ENCODE results near the gene SNAI1. TPM values are rescaled to one million over a fixed set of nuclear protein-coding genes. Genes with fewer than 3 reads are reported as not detected.
"Not testable (repeated sequence)": the region's sequence is repeated elsewhere in the genome, so short reads cannot be mapped to it uniquely, and the experiment has no call there.

Gene SNAI1
- total and polyA plus RNA-seq, 2 donors (not counting 1 experiment from before 2014, with no cell fraction given): 0.66 to 1.4 TPM

DNA sequence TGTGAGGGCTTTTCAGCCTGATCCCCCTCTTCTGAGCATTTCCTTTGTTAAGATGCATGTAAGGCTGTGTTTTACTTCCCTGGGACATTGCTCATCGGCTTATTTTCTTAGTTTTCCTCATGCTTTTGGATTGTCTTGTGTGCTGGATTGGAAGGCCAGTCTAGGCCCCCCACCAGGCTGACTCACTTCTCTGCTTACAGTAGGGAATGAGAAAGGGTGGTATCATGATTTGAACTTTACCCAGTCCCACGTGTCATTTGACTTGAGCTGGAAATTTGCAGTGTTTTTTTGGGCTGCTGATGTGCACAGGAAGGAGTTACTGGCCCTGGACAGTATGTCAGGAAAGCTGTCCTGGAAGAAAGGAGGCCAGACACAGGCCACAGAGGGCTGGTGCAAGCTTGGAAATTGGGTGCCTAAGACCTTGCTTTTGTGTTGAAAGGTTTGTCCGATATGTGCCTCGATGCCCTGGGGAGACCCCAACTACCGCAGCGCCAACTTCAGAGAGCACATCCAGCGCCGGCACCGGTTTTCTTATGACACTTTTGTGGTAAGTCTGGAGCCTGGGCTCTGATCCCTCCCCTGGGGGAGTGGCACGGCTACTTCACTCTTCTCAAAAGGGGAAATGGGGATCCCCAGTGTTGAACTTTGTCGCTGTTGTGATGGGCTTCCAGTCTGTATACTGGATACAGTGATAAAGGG lies 33.8 kb upstream of the SNAI1 start:
- Histone ChIP-seq H4K20me1 (ENCODE audit: control insufficient read depth, extremely low read depth, insufficient read depth, low read length) (no peaks in the 10 kb centered on the region), H3K27me3 (ENCODE audit: control insufficient read depth, insufficient read depth, low read length) (no peaks in the 10 kb centered on the region), H2AFZ (ENCODE audit: low read length) (no peak overlapping the region), H3K79me2 (ENCODE audit: control insufficient read depth, insufficient read depth, low read length) (peaks cover 23% of the 10 kb centered on the region), H3K4me3 (replicated peaks in 1 of 4; ENCODE audit: control extremely low read depth in 1 of 4, insufficient read depth in 1 of 4, low read depth in 3 of 4, low read length in 4 of 4) (no peak overlapping the region), H3K9me3 (ENCODE audit: control insufficient read depth, insufficient read depth, low read depth, low read length) (no peaks in the 10 kb centered on the region), H3K4me2 (ENCODE audit: extremely low read depth, insufficient read depth, low read length) (peak overlapping the region; percentile 51), H3K4me1 (ENCODE audit: control insufficient read depth, extremely low read depth, insufficient read depth, low read length) (peaks cover 29% of the 10 kb centered on the region), H3K9ac (ENCODE audit: insufficient read depth, low read length) (peak overlapping the region; percentile 37), H3K27ac (ENCODE audit: insufficient read depth, low read length) (peak overlapping the region; percentile 86), H3K36me3 (ENCODE audit: control insufficient read depth, insufficient read depth, low read length) (peaks cover 20% of the 10 kb centered on the region)
- DNase-seq (ENCODE audit: low read depth in 2 of 2): peak; percentile 92 to 98
- TF ChIP-seq EZH2 (IDR thresholded peaks at IDR 0.05; ENCODE audit: low read length, missing control alignments): no peak
- TF ChIP-seq CTCF (conservative IDR thresholded peaks at IDR 0.05 in 1 of 2, IDR thresholded peaks at IDR 0.05 in 1 of 2; ENCODE audit: low read depth in 1 of 2, low read length in 2 of 2): no peak

DNA sequence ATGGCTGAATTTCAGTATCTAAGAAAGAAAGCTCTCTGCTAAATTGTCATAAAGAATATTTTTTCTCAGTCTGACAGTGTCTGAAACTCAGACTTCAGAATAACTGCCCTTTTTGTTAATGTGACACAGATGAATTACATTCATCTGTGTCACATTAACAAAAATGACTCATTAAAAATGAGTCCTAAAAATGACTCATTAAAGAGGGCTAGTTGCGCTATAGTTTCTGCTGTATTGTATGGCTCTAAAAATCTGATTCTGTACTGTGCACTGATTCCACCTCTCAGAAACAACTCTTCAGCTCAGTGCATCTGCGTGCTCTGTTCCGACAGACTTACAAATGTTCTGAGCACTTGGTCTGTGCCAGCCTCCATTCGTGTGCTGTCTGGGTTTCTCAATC lies 31.6 kb upstream of the SNAI1 start:
- Histone ChIP-seq H3K9ac (ENCODE audit: insufficient read depth, low read length) (no peak overlapping the region), H2AFZ (ENCODE audit: low read length) (no peak overlapping the region), H3K4me3 (replicated peaks in 1 of 4; ENCODE audit: control extremely low read depth in 1 of 4, insufficient read depth in 1 of 4, low read depth in 3 of 4, low read length in 4 of 4) (no peak overlapping the region), H3K4me2 (ENCODE audit: extremely low read depth, insufficient read depth, low read length) (peak overlapping the region; percentile 34), H3K27ac (ENCODE audit: insufficient read depth, low read length) (peak overlapping the region; percentile 39), H3K27me3 (ENCODE audit: control insufficient read depth, insufficient read depth, low read length) (no peaks in the 10 kb centered on the region), H3K79me2 (ENCODE audit: control insufficient read depth, insufficient read depth, low read length) (peaks cover 8% of the 10 kb centered on the region), H3K9me3 (ENCODE audit: control insufficient read depth, insufficient read depth, low read depth, low read length) (no peaks in the 10 kb centered on the region), H4K20me1 (ENCODE audit: control insufficient read depth, extremely low read depth, insufficient read depth, low read length) (no peaks in the 10 kb centered on the region), H3K36me3 (ENCODE audit: control insufficient read depth, insufficient read depth, low read length) (peaks cover 22% of the 10 kb centered on the region), H3K4me1 (ENCODE audit: control insufficient read depth, extremely low read depth, insufficient read depth, low read length) (peaks cover 29% of the 10 kb centered on the region)
- DNase-seq (ENCODE audit: low read depth in 2 of 2): peak; percentile 77 to 78
- TF ChIP-seq CTCF (conservative IDR thresholded peaks at IDR 0.05 in 1 of 2, IDR thresholded peaks at IDR 0.05 in 1 of 2; ENCODE audit: low read depth in 1 of 2, low read length in 2 of 2): no peak
- no peak for TF ChIP-seq EZH2 (IDR thresholded peaks at IDR 0.05; ENCODE audit: low read length, missing control alignments)

GRCh38 chr20:49955167-49955566 lies 27.6 kb upstream of the SNAI1 start:
- H3K9ac ChIP-seq (ENCODE audit: insufficient read depth, low read length): no peak overlapping the region
- no peak overlapping the region for H3K4me2 ChIP-seq (ENCODE audit: extremely low read depth, insufficient read depth, low read length)
- peaks cover 14% of the 10 kb centered on the region for H3K4me1 ChIP-seq (ENCODE audit: control insufficient read depth, extremely low read depth, insufficient read depth, low read length)
- peaks cover 20% of the 10 kb centered on the region for H3K36me3 ChIP-seq (ENCODE audit: control insufficient read depth, insufficient read depth, low read length)
- H4K20me1 ChIP-seq (ENCODE audit: control insufficient read depth, extremely low read depth, insufficient read depth, low read length): no peaks in the 10 kb centered on the region
- no peak overlapping the region for H3K27ac ChIP-seq (ENCODE audit: insufficient read depth, low read length)
- H2AFZ ChIP-seq (ENCODE audit: low read length): no peak overlapping the region
- no peak for TF ChIP-seq CTCF (conservative IDR thresholded peaks at IDR 0.05 in 1 of 2, IDR thresholded peaks at IDR 0.05 in 1 of 2; ENCODE audit: low read depth in 1 of 2, low read length in 2 of 2)
- TF ChIP-seq EZH2 (IDR thresholded peaks at IDR 0.05; ENCODE audit: low read length, missing control alignments): no peak
- peaks cover 5% of the 10 kb centered on the region for H3K79me2 ChIP-seq (ENCODE audit: control insufficient read depth, insufficient read depth, low read length)
- no peak for DNase-seq (ENCODE audit: low read depth in 2 of 2)
- H3K4me3 ChIP-seq (replicated peaks in 1 of 4; ENCODE audit: control extremely low read depth in 1 of 4, insufficient read depth in 1 of 4, low read depth in 3 of 4, low read length in 4 of 4): no peak overlapping the region
- no peaks in the 10 kb centered on the region for H3K9me3 ChIP-seq (ENCODE audit: control insufficient read depth, insufficient read depth, low read depth, low read length)
- H3K27me3 ChIP-seq (ENCODE audit: control insufficient read depth, insufficient read depth, low read length): no peaks in the 10 kb centered on the region

DNA sequence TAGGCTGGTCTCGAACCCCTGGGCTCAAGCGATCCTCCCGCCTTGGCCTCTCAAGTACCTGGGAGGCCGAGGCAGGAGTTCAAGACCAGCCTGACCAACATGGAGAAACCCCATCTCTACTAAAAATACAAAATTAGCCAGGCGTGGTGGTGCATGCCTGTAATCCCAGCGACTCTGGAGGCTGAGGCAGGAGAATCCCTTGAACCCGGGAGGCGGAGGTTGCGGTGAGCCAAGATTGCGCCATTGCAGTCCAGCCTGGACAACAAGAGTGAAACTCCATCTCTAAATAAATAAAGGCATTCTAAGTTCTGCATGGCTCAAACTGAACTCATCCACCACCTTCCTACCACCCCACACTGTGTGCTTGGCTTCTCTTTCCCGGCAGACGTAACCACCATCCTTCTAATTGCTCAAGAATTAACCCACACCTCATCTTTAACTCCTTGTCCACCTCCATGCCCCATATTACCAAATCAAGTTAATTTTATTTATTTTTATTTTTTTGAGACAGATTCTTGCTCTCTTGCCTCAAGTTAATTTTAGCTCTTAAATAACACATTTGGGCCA lies 26.9 kb upstream of the SNAI1 start:
- H3K79me2 ChIP-seq (ENCODE audit: control insufficient read depth, insufficient read depth, low read length); H4K20me1 ChIP-seq (ENCODE audit: control insufficient read depth, extremely low read depth, insufficient read depth, low read length); H3K27ac ChIP-seq (ENCODE audit: insufficient read depth, low read length); DNase-seq (ENCODE audit: low read depth in 2 of 2); H3K27me3 ChIP-seq (ENCODE audit: control insufficient read depth, insufficient read depth, low read length); H3K9ac ChIP-seq (ENCODE audit: insufficient read depth, low read length); H3K9me3 ChIP-seq (ENCODE audit: control insufficient read depth, insufficient read depth, low read depth, low read length); H2AFZ ChIP-seq (ENCODE audit: low read length); H3K4me3 ChIP-seq (replicated peaks in 1 of 4; ENCODE audit: control extremely low read depth in 1 of 4, insufficient read depth in 1 of 4, low read depth in 3 of 4, low read length in 4 of 4); H3K4me1 ChIP-seq (ENCODE audit: control insufficient read depth, extremely low read depth, insufficient read depth, low read length); H3K4me2 ChIP-seq (ENCODE audit: extremely low read depth, insufficient read depth, low read length): not testable (repeated sequence)
- H3K36me3 ChIP-seq (ENCODE audit: control insufficient read depth, insufficient read depth, low read length): peaks cover 18% of the 10 kb centered on the region
